ENCODE measurements around the gene NR2F1.
"Not testable (repeated sequence)": the region's sequence is repeated elsewhere in the genome, so short reads cannot be mapped to it uniquely, and the experiment has no call there.

- TF ChIP-seq CTCF, POLR2A (IDR thresholded peaks at IDR 0.05): not testable (repeated sequence)
These were observed 33.4 kb upstream of the NR2F1 start for GRCh38 chr5:93549594-93549993.

Data from esophagus squamous epithelium (tissue), 4 donors.